ENCODE data around the gene TPST1. TPM values are rescaled to one million over a fixed set of nuclear protein-coding genes. Genes with fewer than 3 reads are reported as not detected.
"Not testable (repeated sequence)": the region's sequence is repeated elsewhere in the genome, so short reads cannot be mapped to it uniquely, and the experiment has no call there.

The TPST1 gene
- total and polyA plus RNA-seq, 4 experiments from 2014 or later, result 0.24 to 1.2 (median 0.98) TPM

DNA sequence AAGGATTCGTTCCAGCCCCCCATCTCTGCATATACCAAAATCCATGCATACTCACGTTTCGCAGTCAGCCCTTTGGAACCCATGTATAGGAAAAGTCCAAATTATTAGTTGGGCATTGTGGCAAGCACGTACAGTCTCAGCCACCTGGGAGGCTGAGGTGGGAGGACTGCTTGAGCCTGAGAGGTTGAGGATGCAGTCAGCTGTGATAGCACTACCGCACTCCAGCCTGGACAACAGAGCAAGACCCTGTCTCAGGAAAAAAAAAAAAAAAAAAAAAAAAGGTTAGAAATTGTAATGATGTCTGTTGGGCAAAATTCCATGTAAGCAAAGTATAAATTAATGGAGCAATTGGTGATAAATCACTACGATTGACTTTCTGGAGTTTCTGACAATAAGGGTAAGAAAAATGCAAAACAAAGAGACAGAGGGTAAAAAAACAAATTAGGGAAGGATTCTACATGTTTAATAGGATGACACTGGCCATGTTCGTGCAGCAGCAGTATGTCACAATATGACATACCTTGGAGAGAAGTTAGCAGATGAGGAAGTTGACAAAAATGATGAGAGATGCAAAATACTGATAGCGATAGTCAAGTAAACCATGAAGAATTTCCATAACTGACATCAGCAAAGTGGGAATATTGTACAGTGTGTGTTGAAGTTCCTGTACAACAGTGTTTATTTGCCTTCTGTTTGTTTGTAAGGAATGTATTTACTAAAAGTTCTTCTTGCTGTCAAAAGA, 177.2 kb downstream of the TPST1 start:
- CTCF ChIA-PET (ENCODE audit: partially characterized antibody); H3K9me3 ChIP-seq (ENCODE audit: control insufficient read depth in 1 of 2, low read length in 2 of 2); H3K36me3 ChIP-seq (ENCODE audit: insufficient read depth, low read length); H3K4me1 ChIP-seq (ENCODE audit: insufficient read depth, low read length); H3K27me3 Mint-ChIP-seq; H3K4me3 Mint-ChIP-seq; intact Hi-C loops (cut with micrococcal nuclease); H3K27ac Mint-ChIP-seq; DNase-seq; H3K4me3 ChIP-seq (ENCODE audit: low read length in 2 of 2); H3K27ac ChIP-seq (ENCODE audit: low read depth, low read length); H3K27me3 ChIP-seq (ENCODE audit: insufficient read depth, low read length); POLR2A ChIA-PET (ENCODE audit: partially characterized antibody); H3K4me1 Mint-ChIP-seq: not testable (repeated sequence)
- Mint-ChIP-seq H3K36me3 (peaks cover 10 to 33% of the 10 kb centered on the region in 2 donors), H3K9me3 (peaks cover 0 to 19% (median 10%) of the 10 kb centered on the region in 8 donors)

- H3K27ac ChIP-seq (ENCODE audit: low read depth, low read length); H3K9me3 ChIP-seq (ENCODE audit: control insufficient read depth in 1 of 2, low read length in 2 of 2); POLR2A ChIA-PET (ENCODE audit: partially characterized antibody); H3K4me1 Mint-ChIP-seq; H3K4me1 ChIP-seq (ENCODE audit: insufficient read depth, low read length); H3K36me3 Mint-ChIP-seq; H3K4me3 Mint-ChIP-seq; H3K36me3 ChIP-seq (ENCODE audit: insufficient read depth, low read length); DNase-seq; H3K27me3 ChIP-seq (ENCODE audit: insufficient read depth, low read length); H3K9me3 Mint-ChIP-seq; H3K4me3 ChIP-seq (ENCODE audit: low read length in 2 of 2); CTCF ChIA-PET (ENCODE audit: partially characterized antibody); intact Hi-C loops (cut with micrococcal nuclease); H3K27me3 Mint-ChIP-seq: not testable (repeated sequence)
- H3K27ac Mint-ChIP-seq, result peak overlapping the region in 5 of 7 donors; percentile 3 to 81 (median 38)
These were observed 180.2 kb downstream of the TPST1 start for GRCh38 chr7:66385191-66385905.

- H3K4me3 ChIP-seq (ENCODE audit: low read length in 2 of 2); H3K27me3 ChIP-seq (ENCODE audit: insufficient read depth, low read length); H3K27ac ChIP-seq (ENCODE audit: low read depth, low read length); H3K4me1 Mint-ChIP-seq; H3K9me3 ChIP-seq (ENCODE audit: control insufficient read depth in 1 of 2, low read length in 2 of 2); intact Hi-C loops (cut with micrococcal nuclease); H3K36me3 ChIP-seq (ENCODE audit: insufficient read depth, low read length); CTCF ChIA-PET (ENCODE audit: partially characterized antibody); POLR2A ChIA-PET (ENCODE audit: partially characterized antibody); H3K27ac Mint-ChIP-seq; DNase-seq; H3K4me1 ChIP-seq (ENCODE audit: insufficient read depth, low read length); H3K4me3 Mint-ChIP-seq; H3K9me3 Mint-ChIP-seq; H3K27me3 Mint-ChIP-seq: not testable (repeated sequence)
- peaks cover 2 to 16% of the 10 kb centered on the region in 2 donors for H3K36me3 Mint-ChIP-seq
These were observed 190.0 kb downstream of the TPST1 start for GRCh38 chr7:66395128-66395571.

DNA sequence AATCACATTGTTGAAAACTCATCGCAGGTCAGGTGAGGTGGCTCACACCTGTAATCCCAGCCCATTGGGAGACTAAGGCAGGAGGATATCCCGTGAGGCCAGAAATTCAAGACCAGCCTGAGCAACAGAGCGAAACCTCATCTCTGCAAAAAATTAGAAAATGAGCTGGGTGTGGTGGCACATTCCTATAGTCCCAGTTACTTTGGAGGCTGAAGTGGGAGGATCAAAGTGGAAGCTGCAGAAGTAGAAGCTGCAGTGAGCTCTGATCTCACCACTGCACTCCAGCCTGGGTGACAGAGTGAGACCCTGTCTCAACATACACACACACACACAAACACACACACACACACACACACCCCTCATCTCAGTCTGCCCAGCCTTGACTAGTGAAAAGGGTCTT, 190.9 kb downstream of the TPST1 start:
- H3K4me3 ChIP-seq (ENCODE audit: low read length in 2 of 2); CTCF ChIA-PET (ENCODE audit: partially characterized antibody); H3K27me3 ChIP-seq (ENCODE audit: insufficient read depth, low read length); H3K36me3 ChIP-seq (ENCODE audit: insufficient read depth, low read length); H3K27ac Mint-ChIP-seq; H3K27me3 Mint-ChIP-seq; H3K4me1 ChIP-seq (ENCODE audit: insufficient read depth, low read length); intact Hi-C loops (cut with micrococcal nuclease); POLR2A ChIA-PET (ENCODE audit: partially characterized antibody); H3K9me3 Mint-ChIP-seq; H3K4me3 Mint-ChIP-seq; H3K9me3 ChIP-seq (ENCODE audit: control insufficient read depth in 1 of 2, low read length in 2 of 2); DNase-seq; H3K4me1 Mint-ChIP-seq; H3K27ac ChIP-seq (ENCODE audit: low read depth, low read length): not testable (repeated sequence)
- H3K36me3 Mint-ChIP-seq, result peaks cover 2 to 23% of the 10 kb centered on the region in 2 donors

- peaks cover 9 to 43% of the 10 kb centered on the region in 2 donors for H3K36me3 Mint-ChIP-seq
- H3K27me3 ChIP-seq (ENCODE audit: insufficient read depth, low read length); H3K27ac ChIP-seq (ENCODE audit: low read depth, low read length); H3K4me3 Mint-ChIP-seq; H3K4me1 ChIP-seq (ENCODE audit: insufficient read depth, low read length); H3K4me1 Mint-ChIP-seq; CTCF ChIA-PET (ENCODE audit: partially characterized antibody); H3K9me3 ChIP-seq (ENCODE audit: control insufficient read depth in 1 of 2, low read length in 2 of 2); DNase-seq; H3K36me3 ChIP-seq (ENCODE audit: insufficient read depth, low read length); H3K4me3 ChIP-seq (ENCODE audit: low read length in 2 of 2); H3K27ac Mint-ChIP-seq; H3K27me3 Mint-ChIP-seq; intact Hi-C loops (cut with micrococcal nuclease); POLR2A ChIA-PET (ENCODE audit: partially characterized antibody): not testable (repeated sequence)
- H3K9me3 Mint-ChIP-seq, result peaks cover 0 to 12% (median 7%) of the 10 kb centered on the region in 8 donors
These were observed 193.7 kb downstream of the TPST1 start for GRCh38 chr7:66398841-66399240.

DNA sequence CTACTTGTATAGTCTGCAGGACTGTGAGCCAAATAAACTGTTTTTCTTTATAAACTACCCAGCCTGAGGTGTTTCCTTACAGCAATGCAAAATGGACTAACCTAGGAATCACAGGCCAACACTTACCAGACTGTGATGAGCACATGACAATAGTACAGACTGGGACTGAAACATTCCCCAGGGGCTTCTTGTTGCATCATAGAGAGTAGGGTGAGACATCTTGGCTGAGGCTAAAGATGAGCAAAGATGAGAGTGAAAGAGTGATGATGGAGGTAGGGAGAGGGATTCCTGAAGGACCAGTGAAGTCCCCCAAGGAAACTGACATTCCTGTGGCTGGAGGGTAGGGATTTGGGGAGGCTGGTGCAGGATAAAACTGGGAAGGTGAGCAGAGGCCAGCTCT, 194.4 kb downstream of the TPST1 start:
- H3K27ac ChIP-seq (ENCODE audit: low read depth, low read length), result no peak overlapping the region
- ChIA-PET POLR2A (ENCODE audit: partially characterized antibody) (no interaction called here), CTCF (ENCODE audit: partially characterized antibody) (no interaction called here)
- H3K27me3 ChIP-seq (ENCODE audit: insufficient read depth, low read length), result no peaks in the 10 kb centered on the region
- Mint-ChIP-seq H3K9me3 (peaks cover 0 to 12% (median 7%) of the 10 kb centered on the region in 8 donors), H3K4me3 (no peak overlapping the region), H3K27me3 (no peaks in the 10 kb centered on the region), H3K27ac (peak overlapping the region in 1 of 7 donors; percentile 46), H3K4me1 (no peaks in the 10 kb centered on the region), H3K36me3 (peaks cover 9 to 50% of the 10 kb centered on the region in 2 donors)
- no peaks in the 10 kb centered on the region for H3K36me3 ChIP-seq (ENCODE audit: insufficient read depth, low read length)
- H3K9me3 ChIP-seq (ENCODE audit: control insufficient read depth in 1 of 2, low read length in 2 of 2), result no peaks in the 10 kb centered on the region
- intact Hi-C loops (cut with micrococcal nuclease), result no loop called here
- no peak for DNase-seq
- no peaks in the 10 kb centered on the region for H3K4me1 ChIP-seq (ENCODE audit: insufficient read depth, low read length)
- no peak overlapping the region for H3K4me3 ChIP-seq (ENCODE audit: low read length in 2 of 2)

DNA sequence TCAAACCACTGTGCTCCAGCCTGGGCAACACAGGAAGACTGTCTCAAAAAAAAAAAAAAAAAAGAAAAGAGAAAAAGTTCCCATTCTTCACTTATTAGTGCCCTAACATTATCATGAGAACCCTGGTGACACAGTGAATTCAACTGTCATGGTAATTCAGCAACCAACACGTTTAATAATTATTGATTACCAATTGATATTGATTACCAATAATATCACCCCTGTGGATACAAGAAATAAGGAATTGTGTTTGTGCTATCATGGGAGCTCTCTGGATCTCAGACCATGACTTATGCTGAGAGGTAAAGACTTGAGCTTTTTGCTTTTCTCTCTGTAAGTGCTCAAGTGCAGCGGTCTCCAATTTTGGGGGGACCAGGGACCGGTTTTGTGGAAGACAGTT, 195.3 kb downstream of the TPST1 start:
- ChIA-PET CTCF (ENCODE audit: partially characterized antibody) (no interaction called here), POLR2A (ENCODE audit: partially characterized antibody) (no interaction called here)
- Mint-ChIP-seq H3K27ac (no peak overlapping the region), H3K4me1 (no peaks in the 10 kb centered on the region), H3K4me3 (no peak overlapping the region), H3K36me3 (peaks cover 9 to 45% of the 10 kb centered on the region in 2 donors), H3K27me3 (no peaks in the 10 kb centered on the region), H3K9me3 (peaks cover 0 to 12% (median 7%) of the 10 kb centered on the region in 8 donors)
- Histone ChIP-seq H3K36me3 (ENCODE audit: insufficient read depth, low read length) (no peaks in the 10 kb centered on the region), H3K9me3 (ENCODE audit: control insufficient read depth in 1 of 2, low read length in 2 of 2) (no peaks in the 10 kb centered on the region), H3K4me1 (ENCODE audit: insufficient read depth, low read length) (no peaks in the 10 kb centered on the region), H3K4me3 (ENCODE audit: low read length in 2 of 2) (no peak overlapping the region), H3K27ac (ENCODE audit: low read depth, low read length) (no peak overlapping the region), H3K27me3 (ENCODE audit: insufficient read depth, low read length) (no peaks in the 10 kb centered on the region)
- intact Hi-C loops (cut with micrococcal nuclease), result no loop called here
- DNase-seq, result no peak

Data from CD4-positive, alpha-beta memory T cell (primary cell).